H1 (cell line): ENCODE data around the gene FANCI. TPM values are rescaled to one million over a fixed set of nuclear protein-coding genes. Genes with fewer than 3 reads are reported as not detected.

Experiments
- CTCF ChIA-PET: fragments of 300-600 bp; sonication (Branson Sonifier 250); formaldehyde crosslinking; loops from one replicate; lab custom pipeline; 2021; ENCODE audit not compliant: partially characterized antibody; lab: Charles Lee
- POLR2A ChIA-PET: fragments of 300-600 bp; sonication (Branson Sonifier 250); formaldehyde crosslinking; loops from one replicate; lab custom pipeline; 2021; ENCODE audit warnings: inconsistent platforms; ENCODE audit not compliant: partially characterized antibody; lab: Charles Lee
- DNase-seq, 2 experiments: peaks; one replicate each; pipeline versions ENCODE4 v3.0.0 to v3.0.0-alpha.2; 2010 to 2022; ENCODE audit warnings: low spot score in 2 of 2, low read depth in 1 of 2, mixed read lengths in 1 of 2
- FAIRE-seq: peaks from 2 replicates; lab custom pipeline; 2011; peaks lifted over from hg19 to GRCh38; lab: Jason Lieb, UNC
- H2AFZ ChIP-seq: 2 replicates; pipeline ENCODE4 v1.8.1; 2012; ENCODE audit warnings: low read length, inconsistent platforms
- H2AK5ac ChIP-seq: 2 replicates; pipeline ENCODE4 v1.6.1; 2013; ENCODE audit warnings: low read depth, low read length
- H2BK120ac ChIP-seq: replicated peaks from 2 replicates; pipeline ENCODE3; 2013; ENCODE audit warnings: low read depth, low read length, inconsistent platforms
- H2BK12ac ChIP-seq: 2 replicates; pipeline ENCODE4 v1.6.1; 2013; ENCODE audit warnings: low read depth, low read length
- H2BK15ac ChIP-seq: 2 replicates; pipeline ENCODE4 v1.6.1; 2013; ENCODE audit warnings: low read length
- H2BK20ac ChIP-seq: 2 replicates; pipeline ENCODE4 v1.6.1; 2013; ENCODE audit warnings: low read length
- H2BK5ac ChIP-seq: 2 replicates; pipeline ENCODE4 v1.6.1; 2013; ENCODE audit warnings: low read depth, low read length
- H3K14ac ChIP-seq: 2 replicates; pipeline ENCODE4 v1.6.1; 2013; ENCODE audit warnings: inconsistent platforms; ENCODE audit not compliant: insufficient read length
- H3K18ac ChIP-seq: 2 replicates; pipeline ENCODE4 v1.6.1; 2013; ENCODE audit warnings: low read length; ENCODE audit errors: extremely low read depth
- H3K23ac ChIP-seq: 2 replicates; pipeline ENCODE4 v1.6.1; 2013; ENCODE audit warnings: inconsistent platforms; ENCODE audit not compliant: insufficient read length
- H3K23me2 ChIP-seq: 2 replicates; pipeline ENCODE4 v1.6.1; 2013; ENCODE audit warnings: low read depth, low read length
- H3K27ac ChIP-seq: 2 replicates; pipeline ENCODE4 v1.6.1; 2011; ENCODE audit warnings: low read depth, low read length, inconsistent platforms
- H3K27me3 ChIP-seq, 4 experiments: replicated peaks in 1 of 4; 1 replicate in 1 of 4; 2 replicates in 3 of 4; pipeline versions ENCODE4 v1.6.1 to v1.8.1; 2011 to 2013; ENCODE audit warnings: low read length in 3 of 4, mild to moderate bottlenecking in 3 of 4, inconsistent platforms in 2 of 4, mixed read lengths in 2 of 4, moderate library complexity in 1 of 4; ENCODE audit not compliant: control insufficient read depth in 3 of 4, insufficient read depth in 3 of 4; ENCODE audit errors: extremely low read depth in 1 of 4
- H3K36me3 ChIP-seq, 4 experiments: 2 replicates each; pipeline versions ENCODE4 v1.6.1 to v1.8.1; 2011 to 2013; ENCODE audit warnings: mild to moderate bottlenecking in 4 of 4, low read length in 3 of 4, moderate library complexity in 2 of 4, control low read depth in 1 of 4, inconsistent platforms in 1 of 4; ENCODE audit not compliant: insufficient read depth in 4 of 4, control insufficient read depth in 2 of 4
- H3K4ac ChIP-seq: replicated peaks from 2 replicates; pipeline ENCODE3; 2013; ENCODE audit warnings: low read length, low read depth, mixed read lengths, inconsistent platforms; ENCODE audit not compliant: insufficient read length
- H3K4me1 ChIP-seq, 4 experiments: replicated peaks in 1 of 4; 1 replicate in 1 of 4; 2 replicates in 3 of 4; pipeline versions ENCODE4 v1.6.1 to v1.8.1; 2011 to 2013; ENCODE audit warnings: low read length in 3 of 4, inconsistent platforms in 2 of 4, mixed read lengths in 1 of 4; ENCODE audit not compliant: insufficient read depth in 4 of 4, control insufficient read depth in 3 of 4
- H3K4me2 ChIP-seq, 2 experiments: 2 replicates each; pipeline versions ENCODE4 v1.6.1 to v1.8.1; 2011 to 2013; ENCODE audit warnings: low read depth in 2 of 2, low read length in 2 of 2, control low read depth in 1 of 2, inconsistent platforms in 1 of 2, mild to moderate bottlenecking in 1 of 2; ENCODE audit not compliant: insufficient read depth in 1 of 2
- H3K4me3 ChIP-seq, 4 experiments: fragments of 200-600, 300-600 bp in 1 of 4; sonication (generic), shearing (Covaris generic), sonication (Bioruptor Twin) in 1 of 4; 2 replicates each; pipeline versions ENCODE4 v1.5.1 to v1.8.1; 2011 to 2016; ENCODE audit warnings: low read length in 4 of 4, low read depth in 3 of 4, control low read depth in 2 of 4, inconsistent platforms in 2 of 4, mild to moderate bottlenecking in 2 of 4, mixed read lengths in 1 of 4, moderate library complexity in 1 of 4; ENCODE audit not compliant: insufficient read depth in 2 of 4; ENCODE audit errors: extremely low read depth in 1 of 4
- H3K56ac ChIP-seq: replicated peaks from 2 replicates; pipeline ENCODE3; 2013; ENCODE audit warnings: low read depth, mild to moderate bottlenecking, mixed read lengths, low read length, inconsistent platforms; ENCODE audit not compliant: insufficient read length
- H3K79me1 ChIP-seq: 2 replicates; pipeline ENCODE4 v1.6.1; 2013; ENCODE audit warnings: low read depth, low read length, control low read depth
- H3K79me2 ChIP-seq, 2 experiments: 2 replicates each; pipeline versions ENCODE4 v1.6.1 to v1.8.1; 2012 to 2013; ENCODE audit warnings: low read length in 2 of 2, mild to moderate bottlenecking in 2 of 2, inconsistent platforms in 1 of 2; ENCODE audit not compliant: insufficient read depth in 2 of 2, control insufficient read depth in 1 of 2
- H3K9ac ChIP-seq, 4 experiments: replicated peaks in 1 of 4; 1 replicate in 1 of 4; 2 replicates in 3 of 4; pipeline versions ENCODE4 v1.6.1 to v1.8.1; 2011 to 2013; ENCODE audit warnings: low read depth in 3 of 4, low read length in 3 of 4, control low read depth in 2 of 4, mild to moderate bottlenecking in 2 of 4, moderate library complexity in 2 of 4, inconsistent platforms in 1 of 4; ENCODE audit errors: extremely low read depth in 1 of 4
- H3K9me3 ChIP-seq, 2 experiments: 2 replicates each; pipeline versions ENCODE4 v1.6.1 to v1.8.1; 2012 to 2013; ENCODE audit warnings: mild to moderate bottlenecking in 2 of 2, moderate library complexity in 2 of 2, control low read depth in 1 of 2, inconsistent platforms in 1 of 2, low read depth in 1 of 2, low read length in 1 of 2, mixed read lengths in 1 of 2; ENCODE audit not compliant: insufficient read depth in 2 of 2
- H4K20me1 ChIP-seq, 2 experiments: replicated peaks in 1 of 2; 2 replicates each; pipeline versions ENCODE3 to v1.8.1; 2011 to 2013; ENCODE audit warnings: inconsistent platforms in 2 of 2, low read length in 2 of 2, mild to moderate bottlenecking in 1 of 2; ENCODE audit not compliant: insufficient read depth in 2 of 2, control insufficient read depth in 1 of 2
- H4K5ac ChIP-seq: 2 replicates; pipeline ENCODE4 v1.6.1; 2013; ENCODE audit warnings: low read length, low read depth, mixed read lengths, inconsistent platforms; ENCODE audit not compliant: insufficient read length
- H4K8ac ChIP-seq: 2 replicates; pipeline ENCODE4 v1.8.0; 2013; ENCODE audit warnings: mild to moderate bottlenecking, moderate library complexity, low read length, inconsistent platforms; ENCODE audit not compliant: insufficient read depth; ENCODE audit errors: extremely low read depth
- H4K91ac ChIP-seq: replicated peaks from 2 replicates; pipeline ENCODE3; 2013; ENCODE audit warnings: low read length, mixed read lengths, inconsistent platforms; ENCODE audit not compliant: insufficient read length
- CHD1 ChIP-seq: IDR thresholded peaks from 2 replicates; pipeline ENCODE4 v1.6.1; 2012; ENCODE audit warnings: low read depth, low read length, improper control_type of control experiment
- CHD2 ChIP-seq: IDR thresholded peaks from 2 replicates; pipeline ENCODE4 v1.6.1; 2012; ENCODE audit warnings: low read length, improper control_type of control experiment
- JUN ChIP-seq: IDR thresholded peaks from 2 replicates; pipeline ENCODE4 v1.6.1; 2011; ENCODE audit warnings: low read depth, mild to moderate bottlenecking, improper control_type of control experiment, low read length
- RXRA ChIP-seq: IDR thresholded peaks from 2 replicates; pipeline ENCODE4 v1.6.1; 2011; ENCODE audit warnings: low read depth, mild to moderate bottlenecking, low read length, moderate library complexity; ENCODE audit not compliant: insufficient read depth
- WGBS, 2 experiments: shearing (Covaris generic) in 1 of 2; methylation state at CpG; one replicate each; pipeline versions ENCODE4 v1.1.6 to v1.1.7; 2013 to 2015; ENCODE audit warnings: low lambda C conversion rate in 2 of 2, mixed read lengths in 2 of 2, inconsistent platforms in 1 of 2, low coverage in 1 of 2, missing lambda C conversion rate in 1 of 2; ENCODE audit not compliant: insufficient replicate concordance in 2 of 2, insufficient coverage in 1 of 2, insufficient read length in 1 of 2; ENCODE audit errors: extremely low coverage in 1 of 2, missing lambda C conversion rate in 1 of 2; 5-methylcytosine and 5-hydroxymethylcytosine counted together
- polyA plus RNA-seq, 7 experiments: library from polyadenylated mRNA; depleted of rRNA in 3 of 7; stranded (reverse) in 5 of 7; unstranded in 2 of 7; fragments of >200 nt in 5 of 7; fragments of 200-250 nt in 2 of 7; gene quantifications; 1 replicate in 5 of 7; 2 replicates in 1 of 7; 4 replicates in 1 of 7; pipeline versions ENCODE4 v1.2.1 to v1.2.3, GENCODE V29; 2011 to 2013; ENCODE audit warnings: missing spikeins in 2 of 7, mixed read lengths in 2 of 7
- total RNA-seq: library from RNA; stranded (reverse); fragmentation: NEBNext Ultra II Directional; extraction: Animal tissue kit (Norgen Biotek cat#: 25700); gene quantifications from 2 replicates; pipeline ENCODE4 v1.2.1, GENCODE V29; 2021

The FANCI gene
- total and polyA plus RNA-seq, 2 of the 8 experiments (the other 6 are each of a cell fraction or from before 2014, with no cell fraction given): 37.8 to 115 TPM

- FAIRE-seq: no peak
- Histone ChIP-seq H2BK5ac (no peak overlapping the region), H3K27ac (no peak overlapping the region), H4K91ac (no peak overlapping the region), H3K79me2 (no peaks in the 10 kb centered on the region), H3K27me3 (no peaks in the 10 kb centered on the region), H3K9me3 (no peaks in the 10 kb centered on the region), H4K20me1 (peaks cover 0 to 3% of the 10 kb centered on the region in 2 experiments), H3K4me1 (no peaks in the 10 kb centered on the region), H3K4me2 (no peak overlapping the region), H3K4me3 (no peak overlapping the region), H2AFZ (no peak overlapping the region), H2AK5ac (no peak overlapping the region), H2BK15ac (no peak overlapping the region), H3K23ac (no peak overlapping the region), H4K8ac (no peak overlapping the region), H3K9ac (no peak overlapping the region), H4K5ac (no peak overlapping the region), H3K23me2 (no peaks in the 10 kb centered on the region), H2BK12ac (no peak overlapping the region), H3K18ac (no peak overlapping the region), H3K4ac (no peak overlapping the region)
- WGBS, 2 experiments: 93% methylated on average over 3 of the region's 3 CpGs; no CpG with 5 or more reads in 1 of the 2 experiments
- CTCF ChIA-PET: interaction anchor here (0.9 to 1.9 kb wide), 7 partner anchors 10 to 138 kb away, joined by 3 to 10 read pairs (median 4); no protein-coding TSS in a partner anchor
- TF ChIP-seq JUN (no peak), RXRA (no peak), CHD2 (no peak), CHD1 (no peak)
- TF ChIP-seq, all 59 proteins: peak for 0
- Histone ChIP-seq H3K14ac (no peak overlapping the region), H3K56ac (no peak overlapping the region), H2BK120ac (no peak overlapping the region), H2BK20ac (no peak overlapping the region), H3K79me1 (no peaks in the 10 kb centered on the region), H3K36me3 (peaks cover 32 to 90% (median 78%) of the 10 kb centered on the region in 4 experiments)
- no peak for DNase-seq
- POLR2A ChIA-PET: interaction anchor here (1.2 to 20.0 kb wide), 2 partner anchors 10 to 22 kb away, joined by 4 to 250 read pairs; partner anchors contain the start of gene POLG
Measured at GRCh38 chr15:89305395-89305794, 61.6 kb downstream of the FANCI start.
